Neural cell (in vitro differentiated cells): ENCODE results near the gene ARHGAP25. TPM values are rescaled to one million over a fixed set of nuclear protein-coding genes. Genes with fewer than 3 reads are reported as not detected.

ENCODE experiments used
- H2AFZ ChIP-seq: fragments of 200-600, 300-800 bp; sonication (generic), shearing (Covaris generic); 2 replicates; pipeline ENCODE4 v1.6.0; 2014; ENCODE audit warnings: low read depth, mild to moderate bottlenecking, antibody characterized with exemption, low read length, moderate library complexity
- H3F3A ChIP-seq: fragments of 200-600 bp; shearing (Covaris generic); 2 replicates; pipeline ENCODE4 v1.6.1; 2016; ENCODE audit warnings: mild to moderate bottlenecking, moderate library complexity, mixed read lengths, antibody characterized with exemption, low read length; ENCODE audit not compliant: insufficient read depth, poor library complexity, severe bottlenecking
- H3K27ac ChIP-seq: fragments of 200-600, 300-800 bp; sonication (generic), shearing (Covaris generic); 2 replicates; pipeline ENCODE4 v1.5.1; 2014; ENCODE audit warnings: mild to moderate bottlenecking, low read length, moderate library complexity
- H3K27me3 ChIP-seq: fragments of 300-800, 200-600 bp; sonication (generic), shearing (Covaris generic); 2 replicates; pipeline ENCODE4 v1.6.0; 2014; ENCODE audit warnings: mild to moderate bottlenecking, low read depth, low read length, moderate library complexity; ENCODE audit not compliant: insufficient read depth
- H3K36me3 ChIP-seq: fragments of 300-800, 200-600 bp; sonication (generic), shearing (Covaris generic); 2 replicates; pipeline ENCODE4 v1.5.1; 2014; ENCODE audit warnings: mild to moderate bottlenecking, antibody characterized with exemption, low read length, moderate library complexity; ENCODE audit not compliant: insufficient read depth
- H3K4me2 ChIP-seq: fragments of 300-800, 200-600 bp; sonication (generic), shearing (Covaris generic); 2 replicates; pipeline ENCODE4 v1.6.0; 2014; ENCODE audit warnings: mild to moderate bottlenecking, low read length
- H3K4me3 ChIP-seq: fragments of 300-800, 200-600 bp; sonication (generic), shearing (Covaris generic); 2 replicates; pipeline ENCODE4 v1.5.1; 2014; ENCODE audit warnings: mild to moderate bottlenecking, low read length, moderate library complexity
- H3K79me2 ChIP-seq: fragments of 200-600 bp; shearing (Covaris generic); replicated peaks from 2 replicates; pipeline ENCODE4 v1.6.0; 2014; ENCODE audit warnings: mild to moderate bottlenecking, low read length, moderate library complexity; ENCODE audit not compliant: insufficient read depth
- H3K9ac ChIP-seq: fragments of 300-800, 200-600 bp; sonication (generic), shearing (Covaris generic); 2 replicates; pipeline ENCODE4 v1.6.1; 2016; ENCODE audit warnings: mild to moderate bottlenecking, low read length, mixed read lengths
- H3K9me2 ChIP-seq: fragments of 200-600 bp; shearing (Covaris generic); 2 replicates; pipeline ENCODE4 v1.6.1; 2016; ENCODE audit warnings: mild to moderate bottlenecking, low read length, mixed read lengths; ENCODE audit not compliant: insufficient read depth
- H3K9me3 ChIP-seq: fragments of 200-600, 300-800 bp; sonication (generic), shearing (Covaris generic); 2 replicates; pipeline ENCODE4 v1.6.1; 2016; ENCODE audit warnings: mild to moderate bottlenecking, mixed run types, low read length, moderate library complexity, mixed read lengths
- H4K20me1 ChIP-seq: fragments of 200-600 bp; shearing (Covaris generic); 2 replicates; pipeline ENCODE4 v1.6.1; 2016; ENCODE audit warnings: mild to moderate bottlenecking, mixed run types; ENCODE audit not compliant: insufficient read depth
- EP300 ChIP-seq: fragments of 450-650 bp; conservative IDR thresholded peaks from 2 replicates; pipeline ENCODE4 v1.6.1; 2014; ENCODE audit warnings: antibody characterized with exemption, mild to moderate bottlenecking, moderate library complexity; ENCODE audit not compliant: poor library complexity, severe bottlenecking
- EZH2 ChIP-seq: fragments of 200-600, 300-800 bp; shearing (Covaris generic), sonication (generic); IDR thresholded peaks from 2 replicates; pipeline ENCODE4 v1.6.1; 2014; ENCODE audit warnings: antibody characterized with exemption, low read length, borderline replicate concordance, mild to moderate bottlenecking; ENCODE audit not compliant: insufficient read depth, poor library complexity, severe bottlenecking
- MXI1 ChIP-seq: fragments of 450-650 bp; conservative IDR thresholded peaks from 2 replicates; pipeline ENCODE4 v1.6.1; 2014; ENCODE audit warnings: antibody characterized with exemption, mild to moderate bottlenecking; ENCODE audit not compliant: poor library complexity, severe bottlenecking
- POLR2AphosphoS5 ChIP-seq: IDR thresholded peaks from 2 replicates; pipeline ENCODE4 v1.6.1; 2012
- RAD21 ChIP-seq: fragments of 450-650 bp; conservative IDR thresholded peaks from 2 replicates; pipeline ENCODE4 v1.6.1; 2014; ENCODE audit warnings: antibody characterized with exemption, mild to moderate bottlenecking, moderate library complexity
- SMC3 ChIP-seq: fragments of 450-650 bp; conservative IDR thresholded peaks from 2 replicates; pipeline ENCODE4 v1.6.1; 2014; ENCODE audit warnings: antibody characterized with exemption, mild to moderate bottlenecking, moderate library complexity; ENCODE audit not compliant: poor library complexity
- TAF1 ChIP-seq: IDR thresholded peaks from 2 replicates; pipeline ENCODE4 v1.6.1; 2012; ENCODE audit warnings: low read depth
- polyA plus RNA-seq: library from polyadenylated mRNA; depleted of rRNA; stranded (reverse); fragments of >200 nt; gene quantifications from 2 replicates; pipeline ENCODE4 v1.2.3, GENCODE V29; 2014
- TF ChIP-seq, protein P1 (sequence below): fragments of 450-650 bp; IDR thresholded peaks from 2 replicates; pipeline ENCODE4 v1.5.1; 2014; ENCODE audit warnings: antibody characterized with exemption, mild to moderate bottlenecking, moderate library complexity; ENCODE audit not compliant: poor library complexity, severe bottlenecking
- TF ChIP-seq, protein P2 (sequence below): IDR thresholded peaks from 2 replicates; pipeline ENCODE4 v1.6.1; 2012; ENCODE audit warnings: borderline replicate concordance

Gene ARHGAP25
- polyA plus RNA-seq, 1 donor from 2014 or later: not detected

DNA sequence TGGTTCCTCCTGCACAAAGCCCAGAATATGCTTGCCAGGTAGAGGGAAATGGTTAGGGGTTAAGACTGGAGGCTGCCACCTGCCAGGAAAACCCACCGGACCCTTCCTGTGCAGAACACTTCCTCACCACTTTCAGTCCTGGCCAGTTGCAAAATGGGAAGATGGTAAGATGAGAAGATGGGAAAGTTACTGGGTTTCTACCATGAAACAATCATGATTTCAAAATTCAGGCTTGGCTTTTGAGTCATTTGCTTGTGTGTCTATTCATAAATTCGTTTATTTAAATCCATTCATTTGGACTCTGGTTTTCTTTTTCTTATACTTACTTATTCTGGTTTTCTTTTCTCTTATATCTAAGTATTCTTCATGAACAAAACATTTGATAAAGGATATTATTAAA, 129.4 kb downstream of the ARHGAP25 start:
- no peak for TF ChIP-seq RAD21
- Histone ChIP-seq H3K4me3 (no peak overlapping the region), H2AFZ (no peak overlapping the region)

DNA sequence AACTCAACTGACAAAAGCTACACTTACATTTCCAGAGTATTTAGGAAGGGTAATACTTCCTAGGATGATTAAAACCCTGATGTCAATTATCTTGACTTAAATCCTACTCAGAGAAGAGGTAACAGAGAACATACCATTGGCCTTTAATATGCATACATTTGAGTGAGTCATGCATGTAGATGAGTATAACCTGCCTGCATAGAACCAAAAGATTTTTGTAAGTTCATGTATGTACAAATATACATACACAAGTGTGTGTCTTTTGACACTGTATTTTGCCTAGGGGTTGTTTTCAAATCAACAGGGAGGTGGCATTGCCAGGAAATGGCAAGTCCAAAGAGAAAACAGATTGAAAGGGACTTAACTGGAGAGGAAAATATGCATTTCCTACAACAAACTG, 130.5 kb downstream of the ARHGAP25 start:
- Histone ChIP-seq H3K27ac (no peak overlapping the region), H3K36me3 (no peaks in the 10 kb centered on the region), H2AFZ (no peak overlapping the region), H3F3A (no peaks in the 10 kb centered on the region), H3K27me3 (no peaks in the 10 kb centered on the region), H3K79me2 (no peaks in the 10 kb centered on the region), H3K9ac (no peak overlapping the region), H3K4me3 (no peak overlapping the region), H3K4me2 (no peak overlapping the region), H4K20me1 (no peaks in the 10 kb centered on the region), H3K9me2 (no peaks in the 10 kb centered on the region), H3K9me3 (no peaks in the 10 kb centered on the region)
- TF ChIP-seq EZH2: no peak
- no peak for TF ChIP-seq POLR2AphosphoS5
- TF ChIP-seq, protein P1, sequence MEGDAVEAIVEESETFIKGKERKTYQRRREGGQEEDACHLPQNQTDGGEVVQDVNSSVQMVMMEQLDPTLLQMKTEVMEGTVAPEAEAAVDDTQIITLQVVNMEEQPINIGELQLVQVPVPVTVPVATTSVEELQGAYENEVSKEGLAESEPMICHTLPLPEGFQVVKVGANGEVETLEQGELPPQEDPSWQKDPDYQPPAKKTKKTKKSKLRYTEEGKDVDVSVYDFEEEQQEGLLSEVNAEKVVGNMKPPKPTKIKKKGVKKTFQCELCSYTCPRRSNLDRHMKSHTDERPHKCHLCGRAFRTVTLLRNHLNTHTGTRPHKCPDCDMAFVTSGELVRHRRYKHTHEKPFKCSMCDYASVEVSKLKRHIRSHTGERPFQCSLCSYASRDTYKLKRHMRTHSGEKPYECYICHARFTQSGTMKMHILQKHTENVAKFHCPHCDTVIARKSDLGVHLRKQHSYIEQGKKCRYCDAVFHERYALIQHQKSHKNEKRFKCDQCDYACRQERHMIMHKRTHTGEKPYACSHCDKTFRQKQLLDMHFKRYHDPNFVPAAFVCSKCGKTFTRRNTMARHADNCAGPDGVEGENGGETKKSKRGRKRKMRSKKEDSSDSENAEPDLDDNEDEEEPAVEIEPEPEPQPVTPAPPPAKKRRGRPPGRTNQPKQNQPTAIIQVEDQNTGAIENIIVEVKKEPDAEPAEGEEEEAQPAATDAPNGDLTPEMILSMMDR: no peak
- no peak for TF ChIP-seq EP300
- TF ChIP-seq, protein P2, sequence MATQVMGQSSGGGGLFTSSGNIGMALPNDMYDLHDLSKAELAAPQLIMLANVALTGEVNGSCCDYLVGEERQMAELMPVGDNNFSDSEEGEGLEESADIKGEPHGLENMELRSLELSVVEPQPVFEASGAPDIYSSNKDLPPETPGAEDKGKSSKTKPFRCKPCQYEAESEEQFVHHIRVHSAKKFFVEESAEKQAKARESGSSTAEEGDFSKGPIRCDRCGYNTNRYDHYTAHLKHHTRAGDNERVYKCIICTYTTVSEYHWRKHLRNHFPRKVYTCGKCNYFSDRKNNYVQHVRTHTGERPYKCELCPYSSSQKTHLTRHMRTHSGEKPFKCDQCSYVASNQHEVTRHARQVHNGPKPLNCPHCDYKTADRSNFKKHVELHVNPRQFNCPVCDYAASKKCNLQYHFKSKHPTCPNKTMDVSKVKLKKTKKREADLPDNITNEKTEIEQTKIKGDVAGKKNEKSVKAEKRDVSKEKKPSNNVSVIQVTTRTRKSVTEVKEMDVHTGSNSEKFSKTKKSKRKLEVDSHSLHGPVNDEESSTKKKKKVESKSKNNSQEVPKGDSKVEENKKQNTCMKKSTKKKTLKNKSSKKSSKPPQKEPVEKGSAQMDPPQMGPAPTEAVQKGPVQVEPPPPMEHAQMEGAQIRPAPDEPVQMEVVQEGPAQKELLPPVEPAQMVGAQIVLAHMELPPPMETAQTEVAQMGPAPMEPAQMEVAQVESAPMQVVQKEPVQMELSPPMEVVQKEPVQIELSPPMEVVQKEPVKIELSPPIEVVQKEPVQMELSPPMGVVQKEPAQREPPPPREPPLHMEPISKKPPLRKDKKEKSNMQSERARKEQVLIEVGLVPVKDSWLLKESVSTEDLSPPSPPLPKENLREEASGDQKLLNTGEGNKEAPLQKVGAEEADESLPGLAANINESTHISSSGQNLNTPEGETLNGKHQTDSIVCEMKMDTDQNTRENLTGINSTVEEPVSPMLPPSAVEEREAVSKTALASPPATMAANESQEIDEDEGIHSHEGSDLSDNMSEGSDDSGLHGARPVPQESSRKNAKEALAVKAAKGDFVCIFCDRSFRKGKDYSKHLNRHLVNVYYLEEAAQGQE: no peak
- TF ChIP-seq MXI1: no peak
- no peak for TF ChIP-seq TAF1
- no peak for TF ChIP-seq SMC3
- TF ChIP-seq RAD21: no peak

More for the DNA sequence above, 129.4 kb downstream of the ARHGAP25 start:
- H4K20me1 ChIP-seq: no peaks in the 10 kb centered on the region
- no peaks in the 10 kb centered on the region for H3K9me2 ChIP-seq
- H3K79me2 ChIP-seq: no peaks in the 10 kb centered on the region
- no peak overlapping the region for H3K27ac ChIP-seq
- H3K9ac ChIP-seq: no peak overlapping the region
- H3K9me3 ChIP-seq: no peaks in the 10 kb centered on the region
- H3K36me3 ChIP-seq: no peaks in the 10 kb centered on the region
- no peaks in the 10 kb centered on the region for H3F3A ChIP-seq
- no peaks in the 10 kb centered on the region for H3K27me3 ChIP-seq
- H3K4me2 ChIP-seq: no peak overlapping the region

DNA sequence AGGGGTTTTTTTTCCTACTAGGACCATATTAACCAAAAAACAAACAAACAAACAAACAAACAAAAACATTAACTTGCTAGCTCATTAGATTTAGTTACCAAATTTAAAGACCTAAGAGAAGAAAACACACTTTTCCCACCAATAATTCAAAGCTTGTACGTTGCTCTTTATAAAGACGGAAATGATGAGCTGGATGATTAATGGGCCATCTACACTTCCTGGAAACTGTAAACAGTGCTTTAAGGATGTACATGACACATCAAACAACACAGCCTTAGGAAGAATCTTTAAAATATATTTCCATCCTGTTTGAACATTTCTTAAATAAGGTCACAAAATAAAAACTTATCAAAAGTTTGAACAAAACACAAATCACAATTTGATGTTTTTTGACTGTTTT, 135.6 kb downstream of the ARHGAP25 start:
- Histone ChIP-seq H3K36me3 (no peaks in the 10 kb centered on the region), H4K20me1 (no peaks in the 10 kb centered on the region), H3K79me2 (no peaks in the 10 kb centered on the region), H3K9ac (no peak overlapping the region), H3K27me3 (no peaks in the 10 kb centered on the region), H3K4me2 (no peak overlapping the region), H2AFZ (no peak overlapping the region), H3K4me3 (no peak overlapping the region), H3K9me2 (no peaks in the 10 kb centered on the region), H3F3A (no peaks in the 10 kb centered on the region), H3K27ac (no peak overlapping the region), H3K9me3 (no peaks in the 10 kb centered on the region)
- no peak for TF ChIP-seq TAF1
- no peak for TF ChIP-seq RAD21
- TF ChIP-seq, protein P1: no peak
- no peak for TF ChIP-seq EP300
- no peak for TF ChIP-seq MXI1
- TF ChIP-seq, protein P2: no peak
- TF ChIP-seq SMC3: no peak
- TF ChIP-seq POLR2AphosphoS5: no peak
- TF ChIP-seq EZH2: no peak
